ENCODE measurements around the gene ZNF219. TPM values are rescaled to one million over a fixed set of nuclear protein-coding genes. Genes with fewer than 3 reads are reported as not detected.

The ZNF219 gene
- polyA plus RNA-seq, 3 donors = 21.5 to 23.4 (median 22.3) TPM

GRCh38 chr14:21088687-21089086, 9.8 kb downstream of the ZNF219 start:
- no peak for DNase-seq (ENCODE audit: low read depth in 3 of 3, low spot score in 2 of 3)

GRCh38 chr14:21087294-21088091, 11.0 kb downstream of the ZNF219 start:
- DNase-seq (ENCODE audit: low read depth in 3 of 3, low spot score in 2 of 3) = no peak

DNA sequence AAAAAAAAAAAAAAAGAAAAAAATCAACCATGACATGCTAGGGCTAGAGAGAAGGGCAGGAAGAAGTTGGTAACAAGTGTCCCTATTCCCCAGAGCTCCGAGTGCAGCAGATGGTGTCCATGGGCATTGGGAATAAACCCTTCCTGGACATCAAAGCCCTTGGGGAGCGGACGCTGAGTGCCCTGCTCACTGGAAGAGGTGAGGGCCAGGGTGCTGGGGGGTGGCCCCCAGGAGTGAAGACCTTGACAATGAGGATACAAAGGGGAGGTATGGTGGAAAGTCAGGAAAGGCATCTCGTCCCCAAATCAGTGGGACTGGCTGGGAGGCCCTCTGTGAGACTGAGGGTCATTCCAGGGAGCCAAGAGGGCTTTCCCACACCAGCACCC, 11.6 kb downstream of the ZNF219 start:
- no peak for DNase-seq (ENCODE audit: low read depth in 3 of 3, low spot score in 2 of 3)

GRCh38 chr14:21084998-21085853, 13.2 kb downstream of the ZNF219 start:
- no peak for DNase-seq (ENCODE audit: low read depth in 3 of 3, low spot score in 2 of 3)

DNA sequence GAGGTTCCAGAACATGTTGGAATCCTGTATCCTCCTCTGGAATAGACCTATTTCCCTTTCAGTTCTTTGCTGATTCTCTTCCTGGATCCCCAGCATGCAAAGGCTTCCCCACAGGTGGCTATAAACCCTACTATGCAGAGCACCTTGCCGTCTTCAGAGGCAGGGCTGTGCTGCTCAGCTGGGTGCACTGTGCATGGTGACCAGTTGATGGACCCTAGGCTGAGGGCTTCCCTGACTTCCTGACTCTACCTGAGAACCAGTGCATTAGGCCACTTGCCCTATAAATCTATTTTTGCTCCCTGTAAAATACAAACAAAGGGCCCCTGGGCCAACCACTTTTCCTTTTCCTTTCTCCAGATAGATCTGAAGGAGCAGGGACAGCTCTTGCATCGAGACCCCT, 14.1 kb downstream of the ZNF219 start:
- no peak for DNase-seq (ENCODE audit: low read depth in 3 of 3, low spot score in 2 of 3)

DNA sequence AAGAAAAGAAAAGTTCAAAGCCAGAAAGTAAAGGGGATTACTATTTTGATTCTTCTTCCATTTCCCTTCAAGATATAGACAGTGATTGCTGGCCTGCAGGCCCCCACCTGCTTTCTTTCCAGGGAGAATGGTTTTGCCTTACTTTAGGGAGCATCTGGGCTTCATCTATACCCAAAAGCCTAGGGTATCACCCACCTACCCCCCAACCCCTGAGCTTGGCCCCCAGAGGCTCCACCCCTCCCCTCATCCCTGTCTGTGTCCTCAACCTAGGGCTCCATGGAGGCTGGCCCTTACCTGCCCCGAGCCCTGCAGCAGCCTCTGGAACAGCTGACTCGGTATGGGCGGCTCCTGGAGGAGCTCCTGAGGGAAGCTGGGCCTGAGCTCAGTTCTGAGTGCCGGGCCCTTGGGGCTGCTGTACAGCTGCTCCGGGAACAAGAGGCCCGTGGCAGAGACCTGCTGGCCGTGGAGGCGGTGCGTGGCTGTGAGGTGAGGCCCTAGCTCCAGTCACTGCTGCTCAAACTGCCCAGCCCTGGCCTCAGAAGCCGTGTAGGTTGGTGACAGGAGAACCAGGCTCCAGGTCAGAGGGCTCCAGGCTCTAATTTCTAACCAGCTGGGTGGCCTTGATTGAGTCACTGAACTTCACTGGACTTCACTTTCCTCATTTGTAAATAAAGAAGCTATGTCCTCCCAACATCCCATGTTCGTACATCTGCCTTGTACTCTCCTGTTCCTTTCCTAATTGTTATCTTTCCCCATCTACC, 14.7 kb downstream of the ZNF219 start:
- DNase-seq (ENCODE audit: low read depth in 3 of 3, low spot score in 2 of 3) = no peak

- no peak for DNase-seq (ENCODE audit: low read depth in 3 of 3, low spot score in 2 of 3)
Observed at GRCh38 chr14:21081521-21082142, 16.8 kb downstream of the ZNF219 start.

DNA sequence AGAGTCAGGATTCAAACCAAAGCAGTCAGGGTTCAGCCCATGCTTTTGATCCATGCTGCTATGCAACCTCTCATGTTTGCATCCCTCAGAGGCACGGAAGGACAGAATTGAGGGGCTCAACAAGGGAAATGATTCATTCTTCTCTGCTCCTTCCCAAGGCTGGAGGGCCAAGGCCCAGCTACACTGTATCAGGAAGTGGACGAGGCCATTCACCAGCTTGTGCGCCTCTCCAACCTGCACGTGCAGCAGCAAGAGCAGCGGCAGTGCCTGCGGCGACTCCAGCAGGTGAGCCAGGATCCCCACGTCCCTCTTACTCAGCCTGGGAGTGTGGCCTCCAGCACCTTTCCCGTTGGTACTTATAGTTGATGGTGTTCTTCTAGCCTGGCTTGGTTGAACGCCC, 19.7 kb downstream of the ZNF219 start:
- DNase-seq (ENCODE audit: low read depth in 3 of 3, low spot score in 2 of 3) = no peak

- DNase-seq (ENCODE audit: low read depth in 3 of 3, low spot score in 2 of 3) = no peak
Observed at GRCh38 chr14:21078287-21078686, 20.2 kb downstream of the ZNF219 start.

DNA sequence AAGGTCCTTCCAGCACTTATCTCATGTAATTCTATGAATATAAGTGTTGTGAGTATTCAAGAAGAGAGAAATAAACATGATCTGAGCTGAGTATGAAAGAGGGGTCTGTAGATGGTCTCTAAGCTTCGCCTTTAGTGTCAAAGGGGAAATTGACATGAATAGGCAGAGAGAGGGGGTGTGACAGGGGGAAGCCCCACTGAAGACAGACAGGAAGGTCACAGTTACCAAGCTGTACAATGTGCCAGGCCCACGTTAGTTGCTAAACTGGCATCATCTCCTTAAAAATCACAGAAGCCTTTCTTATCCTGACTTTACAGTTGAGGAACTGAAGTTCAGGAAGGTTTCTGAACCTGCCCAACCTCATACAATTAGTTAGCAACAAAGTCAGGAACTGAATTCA, 20.8 kb downstream of the ZNF219 start:
- DNase-seq (ENCODE audit: low read depth in 3 of 3, low spot score in 2 of 3) = no peak

DNA sequence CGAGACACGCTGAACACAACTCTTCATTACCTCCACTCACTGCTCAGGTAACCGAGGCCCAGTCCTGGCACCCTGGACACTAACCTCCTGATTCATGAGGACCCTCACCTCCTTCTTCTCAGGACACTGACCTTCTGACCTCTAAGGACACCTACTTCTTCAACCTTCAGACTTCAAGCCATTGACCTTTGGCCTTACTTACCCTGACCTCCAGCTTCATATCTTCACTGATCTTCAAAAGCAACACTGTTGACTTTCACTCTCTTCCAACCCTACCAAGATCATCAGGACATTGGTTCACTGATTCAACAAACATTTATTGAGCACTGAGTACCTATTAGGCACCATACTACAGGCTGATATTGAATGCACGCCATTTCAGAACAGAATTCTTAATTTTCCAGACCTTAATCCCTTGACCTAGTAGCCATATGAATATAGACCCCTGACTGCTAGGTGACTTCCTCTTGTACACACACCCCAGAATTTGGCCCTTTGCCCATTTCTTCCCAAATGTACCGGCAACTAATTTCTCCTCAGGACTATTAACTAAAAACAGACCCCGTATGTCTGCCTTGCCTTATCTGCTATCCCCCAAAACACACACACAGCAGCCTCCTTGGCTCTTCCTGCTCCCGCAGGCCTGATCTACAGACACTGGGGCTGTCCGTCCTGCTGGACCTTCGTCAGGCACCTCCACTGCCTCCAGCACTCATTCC, 22.6 kb downstream of the ZNF219 start:
- no peak for DNase-seq (ENCODE audit: low read depth in 3 of 3, low spot score in 2 of 3)

DNA sequence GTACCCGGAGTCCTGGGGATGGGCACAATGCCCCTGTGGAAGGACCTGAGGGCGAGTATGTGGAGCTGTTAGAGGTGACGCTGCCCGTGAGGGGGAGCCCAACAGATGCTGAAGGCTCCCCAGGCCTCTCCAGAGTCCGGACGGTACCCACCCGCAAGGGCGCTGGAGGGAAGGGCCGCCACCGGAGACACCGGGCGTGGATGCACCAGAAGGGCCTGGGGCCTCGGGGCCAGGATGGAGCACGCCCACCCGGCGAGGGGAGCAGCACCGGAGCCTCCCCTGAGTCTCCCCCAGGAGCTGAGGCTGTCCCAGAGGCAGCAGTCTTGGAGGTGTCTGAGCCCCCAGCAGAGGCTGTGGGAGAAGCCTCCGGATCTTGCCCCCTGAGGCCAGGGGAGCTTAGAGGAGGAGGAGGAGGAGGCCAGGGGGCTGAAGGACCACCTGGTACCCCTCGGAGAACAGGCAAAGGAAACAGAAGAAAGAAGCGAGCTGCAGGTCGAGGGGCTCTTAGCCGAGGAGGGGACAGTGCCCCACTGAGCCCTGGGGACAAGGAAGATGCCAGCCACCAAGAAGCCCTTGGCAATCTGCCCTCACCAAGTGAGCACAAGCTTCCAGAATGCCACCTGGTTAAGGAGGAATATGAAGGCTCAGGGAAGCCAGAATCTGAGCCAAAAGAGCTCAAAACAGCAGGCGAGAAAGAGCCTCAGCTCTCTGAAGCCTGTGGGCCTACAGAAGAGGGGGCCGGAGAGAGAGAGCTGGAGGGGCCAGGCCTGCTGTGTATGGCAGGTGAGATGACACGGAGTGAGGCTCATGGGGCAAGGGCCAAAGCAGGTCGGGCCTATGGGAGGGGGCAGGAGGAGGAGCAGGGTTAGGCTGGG, 23.8 kb downstream of the ZNF219 start:
- DNase-seq (ENCODE audit: low read depth in 3 of 3, low spot score in 2 of 3) = no peak

DNA sequence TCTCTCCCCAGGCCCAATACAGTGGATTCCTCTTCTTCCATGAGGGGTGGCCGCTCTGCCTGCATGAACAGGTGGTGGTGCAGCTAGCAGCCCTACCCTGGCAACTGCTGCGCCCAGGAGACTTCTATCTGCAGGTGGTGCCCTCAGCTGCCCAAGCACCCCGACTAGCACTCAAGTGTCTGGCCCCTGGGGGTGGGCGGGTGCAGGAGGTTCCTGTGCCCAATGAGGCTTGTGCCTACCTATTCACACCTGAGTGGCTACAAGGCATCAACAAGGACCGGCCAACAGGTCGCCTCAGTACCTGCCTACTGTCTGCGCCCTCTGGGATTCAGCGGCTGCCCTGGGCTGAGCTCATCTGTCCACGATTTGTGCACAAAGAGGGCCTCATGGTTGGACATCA, 24.5 kb downstream of the ZNF219 start:
- no peak for DNase-seq (ENCODE audit: low read depth in 3 of 3, low spot score in 2 of 3)

DNA sequence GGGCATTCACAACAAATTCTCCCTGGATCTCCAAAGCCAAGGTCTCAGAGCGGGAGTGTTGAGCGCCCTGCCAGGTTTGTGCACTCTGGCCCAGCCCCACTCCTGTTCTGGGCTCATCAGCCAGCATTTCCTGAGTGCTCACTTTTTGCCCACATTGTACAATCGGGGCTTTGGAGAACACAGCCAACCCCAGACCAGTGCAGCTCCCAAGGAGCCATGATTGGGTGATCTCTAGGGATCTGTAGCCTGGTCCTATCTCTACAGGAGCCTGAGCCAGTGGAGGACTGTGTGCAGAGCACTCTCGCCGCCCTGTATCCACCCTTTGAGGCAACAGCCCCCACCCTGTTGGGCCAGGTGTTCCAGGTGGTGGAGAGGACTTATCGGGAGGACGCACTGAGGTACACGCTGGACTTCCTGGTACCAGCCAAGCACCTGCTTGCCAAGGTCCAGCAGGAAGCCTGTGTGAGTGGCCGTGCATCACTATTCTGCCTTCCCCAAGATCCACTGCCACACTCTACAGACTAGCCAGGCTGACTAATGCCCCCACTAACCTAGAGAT, 25.6 kb downstream of the ZNF219 start:
- DNase-seq (ENCODE audit: low read depth in 3 of 3, low spot score in 2 of 3) = no peak

DNA sequence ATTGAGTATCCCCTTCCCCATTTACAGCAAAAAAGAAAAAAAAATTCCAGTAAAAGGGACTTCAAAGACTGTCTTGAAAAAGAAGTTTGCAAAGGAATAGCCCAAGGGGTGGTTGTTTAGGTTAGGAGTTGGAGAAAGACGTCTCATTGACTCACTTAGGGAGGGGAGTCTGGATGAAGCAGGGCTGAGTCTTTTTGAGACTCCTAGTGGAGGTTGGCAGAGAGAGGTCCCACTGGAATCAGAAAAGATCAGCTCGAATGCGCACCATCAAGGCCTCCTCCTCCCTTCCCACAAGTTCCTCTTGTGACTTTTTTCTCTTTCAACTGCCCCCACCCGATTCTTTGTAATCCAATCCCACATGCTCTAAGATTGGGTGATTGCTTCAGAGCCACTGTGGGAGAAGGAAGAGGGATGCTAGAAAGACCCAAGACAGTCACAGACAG, 26.4 kb downstream of the ZNF219 start:
- no peak for DNase-seq (ENCODE audit: low read depth in 3 of 3, low spot score in 2 of 3)

GRCh38 chr14:21071225-21072030, 27.0 kb downstream of the ZNF219 start:
- DNase-seq (ENCODE audit: low read depth in 3 of 3, low spot score in 2 of 3) = peak in 2 of 3 donors; percentile 83 to 85

DNA sequence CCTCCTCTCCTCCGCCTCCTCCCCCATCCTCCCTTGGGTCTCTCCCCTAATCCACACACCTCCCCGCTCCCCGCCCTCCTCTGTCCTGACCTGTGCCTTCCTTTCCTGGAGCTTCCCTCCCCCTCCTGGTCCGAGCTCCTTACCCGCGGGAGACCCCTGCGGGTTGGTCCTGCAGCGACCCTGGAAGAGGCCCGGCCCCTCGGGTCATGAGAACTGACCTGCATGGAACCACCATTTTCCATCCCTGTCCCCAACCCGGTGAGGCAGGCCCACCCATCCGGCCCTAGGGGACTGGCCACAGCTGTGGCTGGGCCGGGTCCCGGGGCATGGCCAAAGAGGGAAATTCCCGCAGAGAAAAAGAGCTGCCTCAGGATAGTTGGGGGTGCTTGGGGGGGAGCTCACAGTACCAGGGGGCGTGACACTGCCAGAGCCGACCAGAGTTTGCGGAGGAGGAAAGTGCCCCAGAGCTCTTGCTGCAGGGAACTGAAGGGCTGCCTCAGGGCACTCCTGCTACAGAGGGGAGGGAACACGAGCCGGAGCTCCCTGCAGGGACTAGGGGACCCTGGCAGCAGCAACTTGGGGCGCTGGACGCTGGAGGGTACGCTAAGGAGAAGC, 27.7 kb downstream of the ZNF219 start:
- DNase-seq (ENCODE audit: low read depth in 3 of 3, low spot score in 2 of 3) = peak in 2 of 3 donors; percentile 58 to 70
